HepG2 (cell line): ENCODE results near the gene ABCG1. TPM values are rescaled to one million over a fixed set of nuclear protein-coding genes. Genes with fewer than 3 reads are reported as not detected.

Experiments
- ATAC-seq: fragments of 200-7000 bp; cut with Tn5 transposase; 3 replicates; pipeline ENCODE4 v1.9.1; 2020; ENCODE audit warnings: mild to moderate bottlenecking, moderate library complexity
- BruUV-seq: library from RNA; stranded (reverse); fragments of 400-500 nt; replicated peaks from 2 replicates; lab custom pipeline; 2021; lab: Mats Ljungman, UMichigan
- CTCF ChIA-PET: fragments of 300-600 bp; formaldehyde crosslinking; extraction: SDS; loops from one replicate; lab custom pipeline; 2021; ENCODE audit warnings: low total read pairs, inconsistent platforms, low intra/inter-chr PET ratio; lab: Yijun Ruan, JAX
- POLR2A ChIA-PET: fragments of 350-600 bp; sonication (Branson Sonifier 250); formaldehyde crosslinking; loops from one replicate; lab custom pipeline; 2020; ENCODE audit warnings: antibody characterized with exemption, inconsistent platforms; lab: Yijun Ruan, JAX
- DNase-seq: peaks from one replicate; pipeline ENCODE4 v3.0.0-alpha.2; 2015; ENCODE audit warnings: low spot score
- FAIRE-seq: peaks from 3 replicates; lab custom pipeline; 2011; peaks lifted over from hg19 to GRCh38; lab: Jason Lieb, UNC
- H2AFZ ChIP-seq: one replicate; pipeline ENCODE4 v1.6.1; 2011; ENCODE audit warnings: low read length, inconsistent platforms
- H3K27ac ChIP-seq: fragments of 300-600 bp; 3 replicates; pipeline ENCODE4 v1.8.0; 2011; ENCODE audit warnings: mixed run types, mild to moderate bottlenecking, mixed read lengths, low read length, inconsistent platforms; ENCODE audit not compliant: insufficient read depth; ENCODE audit errors: extremely low read length
- H3K27me3 ChIP-seq, 2 experiments: fragments of 200-600 bp in 1 of 2; 2 replicates in 1 of 2; 3 replicates in 1 of 2; pipeline versions ENCODE4 v1.6.0 to v1.8.0; 2011; ENCODE audit warnings: low read length in 2 of 2, mild to moderate bottlenecking in 2 of 2, moderate library complexity in 2 of 2, inconsistent platforms in 1 of 2; ENCODE audit not compliant: insufficient read depth in 2 of 2, control insufficient read depth in 1 of 2
- H3K36me3 ChIP-seq, 2 experiments: fragments of 200-600 bp in 1 of 2; replicated peaks in 1 of 2; 2 replicates in 1 of 2; 3 replicates in 1 of 2; pipeline versions ENCODE4 v1.5.1 to v1.8.0; 2011; ENCODE audit warnings: low read length in 2 of 2, inconsistent platforms in 1 of 2; ENCODE audit not compliant: insufficient read depth in 2 of 2, control insufficient read depth in 1 of 2
- H3K4me1 ChIP-seq: 2 replicates; pipeline ENCODE4 v1.5.1; 2012; ENCODE audit warnings: low read length, inconsistent platforms; ENCODE audit not compliant: insufficient read depth
- H3K4me2 ChIP-seq: 2 replicates; pipeline ENCODE4 v1.6.0; 2011; ENCODE audit warnings: low read depth, low read length, inconsistent platforms
- H3K4me3 ChIP-seq, 3 experiments: fragments of 200-600 bp in 1 of 3; sonication (generic), shearing (Covaris generic) in 1 of 3; replicated peaks in 1 of 3; 2 replicates each; pipeline ENCODE4 v1.5.1; 2011 to 2016; ENCODE audit warnings: low read length in 3 of 3, inconsistent platforms in 2 of 3, low read depth in 2 of 3, mild to moderate bottlenecking in 2 of 3, control low read depth in 1 of 3, mixed read lengths in 1 of 3; ENCODE audit not compliant: insufficient read depth in 1 of 3
- H3K79me2 ChIP-seq: one replicate; pipeline ENCODE4 v1.6.1; 2011; ENCODE audit warnings: low read length, inconsistent platforms; ENCODE audit not compliant: insufficient read depth
- H3K9ac ChIP-seq: 2 replicates; pipeline ENCODE4 v1.6.0; 2011; ENCODE audit warnings: mild to moderate bottlenecking, low read depth, low read length, inconsistent platforms; ENCODE audit not compliant: insufficient read depth
- H3K9me3 ChIP-seq: 2 replicates; pipeline ENCODE4 v1.5.1; 2012; ENCODE audit warnings: mild to moderate bottlenecking, low read length
- H4K20me1 ChIP-seq: 2 replicates; pipeline ENCODE4 v1.6.0; 2011; ENCODE audit warnings: inconsistent platforms, mild to moderate bottlenecking, low read length, moderate library complexity; ENCODE audit not compliant: insufficient read depth
- CENPT ChIP-seq: sonication (generic); formaldehyde crosslinking; IDR thresholded peaks from 2 replicates; pipeline ENCODE4 v1.8.0; 2022; ENCODE audit warnings: low read depth, mild to moderate bottlenecking, moderate library complexity, missing genetic modification reagents
- NKX3-1 ChIP-seq: sonication (generic); formaldehyde crosslinking; IDR thresholded peaks from 2 replicates; pipeline ENCODE4 v1.5.0; 2020; ENCODE audit warnings: missing genetic modification reagents
- PHF8 ChIP-seq: sonication (generic); formaldehyde crosslinking; IDR thresholded peaks from 2 replicates; pipeline ENCODE4 v1.5.0; 2020; ENCODE audit warnings: missing genetic modification reagents
- PPARG ChIP-seq: conservative IDR thresholded peaks from 2 replicates; pipeline ENCODE4 v1.6.1; 2016; ENCODE audit warnings: missing biosample characterization, missing genetic modification reagents
- RBM22 ChIP-seq: fragments of 200-400 bp; formaldehyde crosslinking; optimal IDR thresholded peaks from 2 replicates; pipeline ENCODE3; 2017; ENCODE audit warnings: mild to moderate bottlenecking, low read length, moderate library complexity
- STAT5B ChIP-seq: sonication (generic); formaldehyde crosslinking; IDR thresholded peaks from 2 replicates; pipeline ENCODE4 v1.4.0; 2020; ENCODE audit warnings: missing genetic modification reagents
- ZFP90 ChIP-seq: sonication (generic); formaldehyde crosslinking; IDR thresholded peaks from 2 replicates; pipeline ENCODE4 v1.8.0; 2022; ENCODE audit warnings: missing genetic modification reagents, mild to moderate bottlenecking, inconsistent platforms, borderline replicate concordance
- ZNF24 ChIP-seq: fragments of 450-650 bp; IDR thresholded peaks from 2 replicates; pipeline ENCODE4 v1.6.1; 2017; ENCODE audit warnings: antibody characterized with exemption, mild to moderate bottlenecking
- ZNF292 ChIP-seq: sonication (generic); formaldehyde crosslinking; IDR thresholded peaks from 2 replicates; pipeline ENCODE4 v1.8.1; 2022; ENCODE audit warnings: mild to moderate bottlenecking, low read depth, missing genetic modification reagents, borderline replicate concordance
- ZNF383 ChIP-seq: sonication (generic); formaldehyde crosslinking; IDR thresholded peaks from 2 replicates; pipeline ENCODE4 v1.4.0; 2020; ENCODE audit warnings: missing genetic modification reagents, mild to moderate bottlenecking, borderline replicate concordance
- ZNF564 ChIP-seq: sonication (generic); formaldehyde crosslinking; IDR thresholded peaks from 2 replicates; pipeline ENCODE4 v1.8.1; 2023; ENCODE audit warnings: mild to moderate bottlenecking, missing genetic modification reagents
- WGBS: methylation state at CpG from one replicate; pipeline ENCODE4 v1.1.6; 2017; ENCODE audit warnings: low lambda C conversion rate; 5-methylcytosine and 5-hydroxymethylcytosine counted together
- in situ Hi-C: cut with HindIII; loops from 2 replicates; pipeline ENCODE4 v1.10.0; 2017; ENCODE audit warnings: low pct_unique_long_range_greater_than_20kb; ENCODE audit not compliant: extremely low pct_ligation_motif_present
- intact Hi-C: fragments of 100-400 bp; cut with micrococcal nuclease; formaldehyde crosslinking; loops from one replicate; pipeline ENCODE4 v1.10.0; 2022; ENCODE audit not compliant: unreplicated experiment
- polyA plus RNA-seq, 8 experiments: library from polyadenylated mRNA; depleted of rRNA in 3 of 8; stranded (reverse) in 7 of 8; unstranded in 1 of 8; fragments of >200 nt; fragmentation: Illumina TruSeq in 4 of 8; extraction: Trizol in 4 of 8; gene quantifications; 2 replicates each; pipeline versions ENCODE4 v1.2.1 to v1.2.3, GENCODE V29; 2011 to 2016; ENCODE audit warnings: low read depth in 4 of 8, missing spikeins in 1 of 8, mixed read lengths in 1 of 8; ENCODE audit not compliant: insufficient read depth in 1 of 8
- total RNA-seq, 5 experiments: library from RNA; depleted of rRNA; stranded (reverse); fragments of >200 nt; fragmentation: Illumina TruSeq; extraction: Trizol; gene quantifications; 2 replicates each; pipeline ENCODE4 v1.2.3, GENCODE V29; 2016; ENCODE audit warnings: low read depth in 1 of 5
- TF ChIP-seq, protein P1 (sequence below): sonication (generic); formaldehyde crosslinking; IDR thresholded peaks from 2 replicates; pipeline ENCODE4 v1.4.0; 2020; ENCODE audit warnings: low read depth, missing genetic modification reagents

The ABCG1 gene
- total and polyA plus RNA-seq, 2 of the 13 experiments (the other 11 are each of a cell fraction or from before 2014, with no cell fraction given) = 0.04 TPM; not detected in 1

DNA sequence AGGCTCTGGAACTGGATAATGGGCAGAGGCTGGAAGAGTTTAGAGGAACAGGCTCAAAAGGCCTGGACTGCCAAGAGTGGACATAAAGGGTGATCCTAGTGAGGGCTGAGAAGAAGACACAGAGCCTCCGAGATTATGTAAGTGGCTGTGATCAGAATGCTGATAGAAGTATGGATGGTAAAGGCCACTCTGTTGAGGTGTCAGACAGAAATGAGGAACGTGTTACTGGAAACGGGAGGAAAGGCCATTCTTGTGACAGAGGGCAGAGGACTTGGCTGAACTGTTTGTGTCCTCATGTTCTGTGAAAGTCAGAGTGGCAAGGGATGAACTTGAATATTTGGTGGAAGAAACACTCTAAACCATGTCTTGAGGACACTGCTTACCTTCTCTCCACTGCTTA, 6.7 kb upstream of the ABCG1 start:
- Histone ChIP-seq H3K4me1 (no peaks in the 10 kb centered on the region), H3K9me3 (no peaks in the 10 kb centered on the region), H3K4me2 (no peak overlapping the region), H3K27ac (no peak overlapping the region), H3K36me3 (no peaks in the 10 kb centered on the region), H3K4me3 (no peak overlapping the region), H3K9ac (no peak overlapping the region), H2AFZ (no peak overlapping the region), H4K20me1 (no peaks in the 10 kb centered on the region), H3K79me2 (no peaks in the 10 kb centered on the region), H3K27me3 (peaks cover 0 to 4% of the 10 kb centered on the region in 2 experiments; a peak in 2 of 5 replicates)
- in situ Hi-C loops = no loop called here
- WGBS = 4% methylated on average over 3 of the region's 3 CpGs
- DNase-seq = no peak
- no TSS peak for BruUV-seq
- FAIRE-seq = no peak
- intact Hi-C loops = no loop called here
- ChIA-PET POLR2A (no interaction called here), CTCF (no interaction called here)
- TF ChIP-seq STAT5B (CRISPR knock-in tag) = no peak
- TF ChIP-seq ZNF564 (CRISPR knock-in tag) = 0 out of 2 replicates have a peak, but pooled peaks have one; percentile 1
- no peak for ATAC-seq

DNA sequence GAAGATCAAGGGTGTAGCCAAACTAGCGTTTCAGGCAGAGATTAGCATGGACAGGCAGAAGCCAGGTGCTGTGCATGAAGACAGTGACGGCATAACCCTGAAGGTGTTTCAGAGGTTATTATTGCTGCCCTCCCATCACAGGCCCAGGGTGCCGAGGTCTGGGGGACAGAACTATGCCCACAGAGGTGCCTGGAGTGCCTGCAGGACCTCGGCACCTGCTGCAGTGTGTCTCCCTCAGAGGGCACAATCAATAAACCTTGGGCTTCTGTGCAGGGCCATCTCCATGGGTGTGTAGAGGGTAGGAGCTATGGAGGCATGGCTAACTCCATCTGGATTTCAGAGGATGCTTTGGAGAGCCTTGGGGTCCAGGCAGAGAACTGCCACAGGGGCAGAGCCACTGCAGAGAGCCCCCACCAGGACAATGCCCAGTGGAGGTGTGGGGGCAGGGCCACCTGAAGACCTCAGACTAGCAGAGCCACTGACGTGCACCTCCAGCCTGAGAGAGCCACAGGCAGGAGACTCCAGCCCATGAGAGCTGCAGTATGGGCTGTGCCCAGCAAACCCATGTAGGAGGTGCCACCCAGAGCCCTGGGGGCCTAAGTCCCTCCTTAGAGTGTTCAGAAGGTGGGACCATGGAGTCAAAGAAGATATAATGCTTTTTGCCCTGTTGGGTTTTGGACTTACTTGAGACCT, 5.7 kb upstream of the ABCG1 start:
- Histone ChIP-seq H4K20me1 (no peaks in the 10 kb centered on the region), H3K4me2 (no peak overlapping the region), H3K4me3 (no peak overlapping the region), H3K79me2 (no peaks in the 10 kb centered on the region), H3K4me1 (no peaks in the 10 kb centered on the region), H3K27ac (no peak overlapping the region), H2AFZ (no peak overlapping the region), H3K9me3 (no peaks in the 10 kb centered on the region), H3K9ac (no peak overlapping the region), H3K27me3 (peaks cover 1 to 9% of the 10 kb centered on the region in 2 experiments; a peak in 2 of 5 replicates), H3K36me3 (no peaks in the 10 kb centered on the region)
- ATAC-seq (no peak), FAIRE-seq (no peak), DNase-seq (no peak)
- CTCF ChIA-PET = no interaction called here
- POLR2A ChIA-PET = no interaction called here
- no TSS peak for BruUV-seq
- WGBS = 0% methylated on average over 1 of the region's 5 CpGs
- intact Hi-C loops (no loop called here), in situ Hi-C loops (no loop called here)
- TF ChIP-seq NKX3-1 (CRISPR knock-in tag) = no peak
- TF ChIP-seq CENPT (CRISPR knock-in tag) = no peak
- TF ChIP-seq RBM22 = no peak
- TF ChIP-seq, protein P1, sequence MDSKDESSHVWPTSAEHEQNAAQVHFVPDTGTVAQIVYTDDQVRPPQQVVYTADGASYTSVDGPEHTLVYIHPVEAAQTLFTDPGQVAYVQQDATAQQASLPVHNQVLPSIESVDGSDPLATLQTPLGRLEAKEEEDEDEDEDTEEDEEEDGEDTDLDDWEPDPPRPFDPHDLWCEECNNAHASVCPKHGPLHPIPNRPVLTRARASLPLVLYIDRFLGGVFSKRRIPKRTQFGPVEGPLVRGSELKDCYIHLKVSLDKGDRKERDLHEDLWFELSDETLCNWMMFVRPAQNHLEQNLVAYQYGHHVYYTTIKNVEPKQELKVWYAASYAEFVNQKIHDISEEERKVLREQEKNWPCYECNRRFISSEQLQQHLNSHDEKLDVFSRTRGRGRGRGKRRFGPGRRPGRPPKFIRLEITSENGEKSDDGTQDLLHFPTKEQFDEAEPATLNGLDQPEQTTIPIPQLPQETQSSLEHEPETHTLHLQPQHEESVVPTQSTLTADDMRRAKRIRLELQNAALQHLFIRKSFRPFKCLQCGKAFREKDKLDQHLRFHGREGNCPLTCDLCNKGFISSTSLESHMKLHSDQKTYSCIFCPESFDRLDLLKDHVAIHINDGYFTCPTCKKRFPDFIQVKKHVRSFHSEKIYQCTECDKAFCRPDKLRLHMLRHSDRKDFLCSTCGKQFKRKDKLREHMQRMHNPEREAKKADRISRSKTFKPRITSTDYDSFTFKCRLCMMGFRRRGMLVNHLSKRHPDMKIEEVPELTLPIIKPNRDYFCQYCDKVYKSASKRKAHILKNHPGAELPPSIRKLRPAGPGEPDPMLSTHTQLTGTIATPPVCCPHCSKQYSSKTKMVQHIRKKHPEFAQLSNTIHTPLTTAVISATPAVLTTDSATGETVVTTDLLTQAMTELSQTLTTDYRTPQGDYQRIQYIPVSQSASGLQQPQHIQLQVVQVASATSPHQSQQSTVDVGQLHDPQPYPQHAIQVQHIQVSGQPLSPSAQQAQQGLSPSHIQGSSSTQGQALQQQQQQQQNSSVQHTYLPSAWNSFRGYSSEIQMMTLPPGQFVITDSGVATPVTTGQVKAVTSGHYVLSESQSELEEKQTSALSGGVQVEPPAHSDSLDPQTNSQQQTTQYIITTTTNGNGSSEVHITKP (CRISPR knock-in tag) = no peak
- no peak for TF ChIP-seq PHF8 (CRISPR knock-in tag)
- no peak for TF ChIP-seq ZNF24
- no peak for TF ChIP-seq ZFP90
- no peak for TF ChIP-seq PPARG (CRISPR knock-in tag)
- no peak for TF ChIP-seq ZNF383
- TF ChIP-seq ZNF292 (CRISPR knock-in tag) = no peak
